GM12878 (cell line): Measurements from ENCODE around the gene HIVEP3. TPM values are rescaled to one million over a fixed set of nuclear protein-coding genes. Genes with fewer than 3 reads are reported as not detected.

Experiments
- ATAC-seq: fragments of 200-7000 bp; cut with Tn5 transposase; 3 replicates; pipeline ENCODE4 v1.9.1; 2020; ENCODE audit warnings: mild to moderate bottlenecking, moderate library complexity
- BruUV-seq: library from RNA; stranded (reverse); fragments of 400-500 nt; replicated peaks from 2 replicates; lab custom pipeline; 2021; lab: Mats Ljungman, UMichigan
- CTCF ChIA-PET: fragments of 300-600 bp; sonication (Branson Sonifier 250); formaldehyde crosslinking; extraction: SDS; loops from one replicate; lab custom pipeline; 2021; ENCODE audit warnings: inconsistent platforms; lab: Yijun Ruan, JAX
- POLR2A ChIA-PET: fragments of 350-600 bp; formaldehyde crosslinking; extraction: SDS; loops from one replicate; lab custom pipeline; 2021; ENCODE audit warnings: inconsistent platforms; lab: Charles Lee
- RAD21 ChIA-PET: fragments of 300-600 bp; sonication (Branson Sonifier 250); formaldehyde crosslinking; loops from one replicate; lab custom pipeline; 2023; ENCODE audit warnings: antibody characterized with exemption; ENCODE audit not compliant: unreplicated experiment; lab: Charles Lee
- SMC1A ChIA-PET: fragments of 300-600 bp; sonication (Branson Sonifier 250); formaldehyde crosslinking; loops from one replicate; lab custom pipeline; 2023; ENCODE audit not compliant: unreplicated experiment, uncharacterized antibody; lab: Charles Lee
- DNase-seq: peaks from one replicate; pipeline ENCODE4 v3.0.0-alpha.2; 2011; ENCODE audit warnings: low read depth, low spot score
- FAIRE-seq: peaks from 3 replicates; lab custom pipeline; 2011; peaks lifted over from hg19 to GRCh38; lab: Jason Lieb, UNC
- H2AFZ ChIP-seq: 2 replicates; pipeline ENCODE4 v1.6.0; 2011; ENCODE audit warnings: low read depth, low read length, control low read depth; ENCODE audit not compliant: control insufficient read depth
- H3K27ac ChIP-seq: 2 replicates; pipeline ENCODE4 v1.5.1; 2011; ENCODE audit warnings: control low read depth; ENCODE audit not compliant: control insufficient read depth, insufficient read depth
- H3K27me3 ChIP-seq, 2 experiments: replicated peaks in 1 of 2; 2 replicates each; pipeline versions ENCODE4 v1.6.0 to v1.6.1; 2011; ENCODE audit warnings: low read length in 1 of 2; ENCODE audit not compliant: control insufficient read depth in 2 of 2, insufficient read depth in 2 of 2
- H3K36me3 ChIP-seq, 2 experiments: 2 replicates each; pipeline ENCODE4 v1.5.1; 2011; ENCODE audit warnings: low read length in 1 of 2; ENCODE audit not compliant: control insufficient read depth in 2 of 2, insufficient read depth in 2 of 2
- H3K4me1 ChIP-seq: 2 replicates; pipeline ENCODE4 v1.6.1; 2011; ENCODE audit warnings: mild to moderate bottlenecking, low read length, moderate library complexity, mixed read lengths; ENCODE audit not compliant: control insufficient read depth, insufficient read depth
- H3K4me2 ChIP-seq: 2 replicates; pipeline ENCODE4 v1.6.0; 2011; ENCODE audit warnings: control low read depth; ENCODE audit not compliant: control insufficient read depth, insufficient read depth
- H3K4me3 ChIP-seq: fragments of 200-600 bp; sonication (generic); 2 replicates; pipeline ENCODE4 v1.5.1; 2016
- H3K79me2 ChIP-seq: 2 replicates; pipeline ENCODE4 v1.6.0; 2011; ENCODE audit warnings: low read length; ENCODE audit not compliant: control insufficient read depth, insufficient read depth
- H3K9ac ChIP-seq: 2 replicates; pipeline ENCODE4 v1.8.0; 2011; ENCODE audit warnings: low read length, control low read depth, mixed read lengths; ENCODE audit not compliant: control insufficient read depth, insufficient read depth
- H3K9me3 ChIP-seq: replicated peaks from 3 replicates; pipeline ENCODE4 v1.5.1; 2011; ENCODE audit warnings: mild to moderate bottlenecking, low read length; ENCODE audit not compliant: control insufficient read depth, insufficient read depth
- H4K20me1 ChIP-seq: 2 replicates; pipeline ENCODE4 v1.6.0; 2011; ENCODE audit not compliant: control insufficient read depth, insufficient read depth
- FOS ChIP-seq: IDR thresholded peaks from 3 replicates; pipeline ENCODE4 v1.6.1; 2011; ENCODE audit warnings: borderline replicate concordance; ENCODE audit not compliant: insufficient read length; ENCODE audit errors: extremely low read depth
- HDAC2 ChIP-seq: fragments of 200-600 bp; sonication (generic); IDR thresholded peaks from 2 replicates; pipeline ENCODE4 v1.6.1; 2017
- IKZF2 ChIP-seq, 2 experiments: fragments of 450-650 bp; IDR thresholded peaks; 2 replicates each; pipeline ENCODE4 v1.6.1; 2017; ENCODE audit warnings: mild to moderate bottlenecking in 2 of 2, moderate library complexity in 2 of 2
- NKRF ChIP-seq: fragments of 450-650 bp; conservative IDR thresholded peaks from 2 replicates; pipeline ENCODE4 v1.6.1; 2017; ENCODE audit warnings: mild to moderate bottlenecking, moderate library complexity
- POLR2A ChIP-seq: IDR thresholded peaks from 2 replicates; pipeline ENCODE4 v1.6.1; 2011; ENCODE audit warnings: low read depth, mild to moderate bottlenecking, low read length
- RUNX3 ChIP-seq: IDR thresholded peaks from 2 replicates; pipeline ENCODE4 v1.6.1; 2012; ENCODE audit warnings: low read length, inconsistent platforms
- SMAD5 ChIP-seq: IDR thresholded peaks from 2 replicates; pipeline ENCODE4 v1.6.1; 2016; ENCODE audit warnings: antibody characterized with exemption, low read depth
- ZNF384 ChIP-seq: IDR thresholded peaks from 2 replicates; pipeline ENCODE4 v1.6.1; 2012; ENCODE audit warnings: low read depth, mild to moderate bottlenecking, low read length, improper control_type of control experiment, borderline replicate concordance
- WGBS: methylation state at CpG from one replicate; pipeline ENCODE4 v1.1.6; 2016; ENCODE audit warnings: low lambda C conversion rate; ENCODE audit not compliant: insufficient replicate concordance, insufficient coverage; ENCODE audit errors: missing lambda C conversion rate; 5-methylcytosine and 5-hydroxymethylcytosine counted together
- in situ Hi-C: fragments of 300-500 bp; cut with MboI; formaldehyde crosslinking; loops from 9 replicates; pipeline ENCODE4 v1.14.3; 2018; ENCODE audit warnings: mixed read lengths
- intact Hi-C: fragments of 100-400 bp; cut with micrococcal nuclease; formaldehyde crosslinking; loops from one replicate; pipeline ENCODE4 v1.14.2; 2022; ENCODE audit not compliant: unreplicated experiment
- polyA plus RNA-seq, 11 experiments: library from polyadenylated mRNA; depleted of rRNA in 4 of 11; unstranded in 6 of 11; stranded (reverse) in 5 of 11; fragments of >200 nt; fragmentation: Nextera tagmentation in 4 of 11; fragmentation: Illumina TruSeq in 1 of 11; extraction: Ambion mirVana in 4 of 11; extraction: Trizol in 1 of 11; gene quantifications; 1 replicate in 1 of 11; 2 replicates in 10 of 11; pipeline versions ENCODE4 v1.2.1 to v1.2.3, GENCODE V29; 2011 to 2016; ENCODE audit warnings: inconsistent platforms in 2 of 11, missing spikeins in 2 of 11, low read depth in 1 of 11
- total RNA-seq, 4 experiments: library from RNA; depleted of rRNA in 3 of 4; stranded (reverse); fragments of >200 nt in 3 of 4; fragmentation: Illumina TruSeq in 1 of 4; extraction: Trizol in 1 of 4; gene quantifications; 2 replicates each; pipeline versions ENCODE4 v1.2.1 to v1.2.3, GENCODE V29; 2013 to 2021
- TF ChIP-seq, protein P1 (sequence below): fragments of 450-650 bp; formaldehyde crosslinking; IDR thresholded peaks from 2 replicates; pipeline ENCODE4 v1.4.0; 2020; ENCODE audit warnings: mild to moderate bottlenecking, moderate library complexity

The HIVEP3 gene
- total and polyA plus RNA-seq, 10 of the 15 experiments (the other 5 are each of a cell fraction or from before 2014, with no cell fraction given): 1.8 to 13.6 (median 3.8) TPM

DNA sequence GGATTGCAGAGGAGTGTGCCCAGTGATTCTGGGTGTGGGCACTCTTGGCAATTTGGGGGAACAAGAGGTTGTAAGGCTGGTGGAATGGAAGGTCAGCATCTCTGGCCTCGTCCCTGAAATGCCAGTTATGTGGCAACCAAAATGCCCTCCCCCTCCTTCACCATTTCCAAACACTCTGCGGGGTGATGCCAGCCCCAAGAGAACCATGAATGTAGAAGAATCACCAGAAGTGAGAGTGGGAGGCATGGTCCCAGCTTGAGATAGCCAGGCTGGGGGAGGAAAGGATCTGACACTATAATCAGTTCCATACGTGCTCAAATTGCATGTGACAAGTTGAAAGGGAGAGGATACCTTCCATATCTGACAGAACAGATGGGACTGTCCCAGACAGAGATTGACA lies 345.5 kb downstream of the HIVEP3 start:
- WGBS: 83% methylated on average over 3 of the region's 3 CpGs
- no peak overlapping the region for H3K27ac ChIP-seq
- TF ChIP-seq RUNX3: no peak
- no peak for TF ChIP-seq ZNF384
- TF ChIP-seq, protein P1, sequence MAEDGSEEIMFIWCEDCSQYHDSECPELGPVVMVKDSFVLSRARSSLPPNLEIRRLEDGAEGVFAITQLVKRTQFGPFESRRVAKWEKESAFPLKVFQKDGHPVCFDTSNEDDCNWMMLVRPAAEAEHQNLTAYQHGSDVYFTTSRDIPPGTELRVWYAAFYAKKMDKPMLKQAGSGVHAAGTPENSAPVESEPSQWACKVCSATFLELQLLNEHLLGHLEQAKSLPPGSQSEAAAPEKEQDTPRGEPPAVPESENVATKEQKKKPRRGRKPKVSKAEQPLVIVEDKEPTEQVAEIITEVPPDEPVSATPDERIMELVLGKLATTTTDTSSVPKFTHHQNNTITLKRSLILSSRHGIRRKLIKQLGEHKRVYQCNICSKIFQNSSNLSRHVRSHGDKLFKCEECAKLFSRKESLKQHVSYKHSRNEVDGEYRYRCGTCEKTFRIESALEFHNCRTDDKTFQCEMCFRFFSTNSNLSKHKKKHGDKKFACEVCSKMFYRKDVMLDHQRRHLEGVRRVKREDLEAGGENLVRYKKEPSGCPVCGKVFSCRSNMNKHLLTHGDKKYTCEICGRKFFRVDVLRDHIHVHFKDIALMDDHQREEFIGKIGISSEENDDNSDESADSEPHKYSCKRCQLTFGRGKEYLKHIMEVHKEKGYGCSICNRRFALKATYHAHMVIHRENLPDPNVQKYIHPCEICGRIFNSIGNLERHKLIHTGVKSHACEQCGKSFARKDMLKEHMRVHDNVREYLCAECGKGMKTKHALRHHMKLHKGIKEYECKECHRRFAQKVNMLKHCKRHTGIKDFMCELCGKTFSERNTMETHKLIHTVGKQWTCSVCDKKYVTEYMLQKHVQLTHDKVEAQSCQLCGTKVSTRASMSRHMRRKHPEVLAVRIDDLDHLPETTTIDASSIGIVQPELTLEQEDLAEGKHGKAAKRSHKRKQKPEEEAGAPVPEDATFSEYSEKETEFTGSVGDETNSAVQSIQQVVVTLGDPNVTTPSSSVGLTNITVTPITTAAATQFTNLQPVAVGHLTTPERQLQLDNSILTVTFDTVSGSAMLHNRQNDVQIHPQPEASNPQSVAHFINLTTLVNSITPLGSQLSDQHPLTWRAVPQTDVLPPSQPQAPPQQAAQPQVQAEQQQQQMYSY: no peak
- TF ChIP-seq IKZF2 (IDR thresholded peaks at IDR 0.05): no peak
- no peak for TF ChIP-seq NKRF
- TF ChIP-seq SMAD5: no peak
- no peak for TF ChIP-seq POLR2A
- no peak for TF ChIP-seq HDAC2
- TF ChIP-seq FOS: no peak
- H3K9ac ChIP-seq: no peak overlapping the region
- FAIRE-seq: no peak
- no peak for DNase-seq
- H3K4me1 ChIP-seq: peaks cover 14% of the 10 kb centered on the region
- H3K27me3 ChIP-seq: no peaks in the 10 kb centered on the region
- peaks cover 0 to 3% of the 10 kb centered on the region in 2 experiments; a peak in 3 of 4 replicates for H3K36me3 ChIP-seq
- POLR2A ChIA-PET: no interaction called here
- no peak for ATAC-seq
- RAD21 ChIA-PET: interaction anchor here (0.9 to 9.1 kb wide), 20 partner anchors 17 to 600 kb away, joined by 3 to 58 read pairs (median 6); no protein-coding TSS in a partner anchor
- no peaks in the 10 kb centered on the region for H4K20me1 ChIP-seq
- no peaks in the 10 kb centered on the region for H3K9me3 ChIP-seq
- no peak overlapping the region for H3K4me3 ChIP-seq
- CTCF ChIA-PET: interaction anchor here (0.7 to 6.2 kb wide), 26 partner anchors 12 to 752 kb away, joined by 3 to 66 read pairs (median 5); no protein-coding TSS in a partner anchor
- SMC1A ChIA-PET: interaction anchor here (0.7 to 8.7 kb wide), 21 partner anchors 37 to 601 kb away, joined by 3 to 126 read pairs (median 6); no protein-coding TSS in a partner anchor
- intact Hi-C loops (loop anchor here (5.0 to 10.0 kb wide), 3 partner anchors 194 to 572 kb away; no protein-coding TSS in a partner anchor), in situ Hi-C loops (loop anchor here (10.0 kb wide), 2 partner anchors 462 to 602 kb away; no protein-coding TSS in a partner anchor)
- no peak overlapping the region for H2AFZ ChIP-seq
- BruUV-seq: no TSS peak
- no peak overlapping the region for H3K4me2 ChIP-seq
- H3K79me2 ChIP-seq: no peaks in the 10 kb centered on the region
